GM18502 (cell line): ENCODE data around the gene FBXW9.
"Not testable (repeated sequence)": the region's sequence is repeated elsewhere in the genome, so short reads cannot be mapped to it uniquely, and the experiment has no call there.

ENCODE experiments used
- ATAC-seq: cut with Tn5 transposase; IDR thresholded peaks from one replicate; pipeline ENCODE4 v1.9.1; 2021; ENCODE audit warnings: mild to moderate bottlenecking; ENCODE audit not compliant: unreplicated experiment, poor library complexity

Gene FBXW9

GRCh38 chr19:12720296-12720695 lies 23.9 kb upstream of the FBXW9 start:
- ATAC-seq, result no peak

GRCh38 chr19:12715929-12716328 lies 19.5 kb upstream of the FBXW9 start:
- no peak for ATAC-seq

GRCh38 chr19:12715102-12715501 lies 18.7 kb upstream of the FBXW9 start:
- no peak for ATAC-seq

- not testable (repeated sequence) for ATAC-seq
Measured at GRCh38 chr19:12713304-12713703, 16.9 kb upstream of the FBXW9 start.

- ATAC-seq, result not testable (repeated sequence)
Measured at GRCh38 chr19:12712077-12712476, 15.6 kb upstream of the FBXW9 start.

GRCh38 chr19:12711187-12711586 lies 14.8 kb upstream of the FBXW9 start:
- ATAC-seq, result no peak

GRCh38 chr19:12708641-12709040 lies 12.2 kb upstream of the FBXW9 start:
- ATAC-seq, result no peak

GRCh38 chr19:12706332-12706718 lies 9.9 kb upstream of the FBXW9 start:
- no peak for ATAC-seq

GRCh38 chr19:12705654-12706331 lies 9.4 kb upstream of the FBXW9 start:
- no peak for ATAC-seq

- ATAC-seq, result no peak
Measured at GRCh38 chr19:12705169-12705568, 8.7 kb upstream of the FBXW9 start.

GRCh38 chr19:12703046-12703445 lies 6.6 kb upstream of the FBXW9 start:
- ATAC-seq, result no peak

- ATAC-seq, result no peak
Measured at GRCh38 chr19:12701596-12702282, 5.3 kb upstream of the FBXW9 start.

GRCh38 chr19:12698138-12698537 lies 1.7 kb upstream of the FBXW9 start:
- ATAC-seq, result no peak

- ATAC-seq, result not testable (repeated sequence)
Measured at GRCh38 chr19:12697425-12697824, 994 bp upstream of the FBXW9 start.

GRCh38 chr19:12695997-12696365 lies 450 bp downstream of the FBXW9 start:
- ATAC-seq, result peak; percentile 13

GRCh38 chr19:12695514-12695913 lies 917 bp downstream of the FBXW9 start:
- no peak for ATAC-seq

- ATAC-seq, result no peak
Measured at GRCh38 chr19:12695096-12695495, 1.3 kb downstream of the FBXW9 start.

GRCh38 chr19:12694641-12695040 lies 1.8 kb downstream of the FBXW9 start:
- ATAC-seq, result no peak

- no peak for ATAC-seq
Measured at GRCh38 chr19:12692960-12693359, 3.5 kb downstream of the FBXW9 start.

- no peak for ATAC-seq
Measured at GRCh38 chr19:12689581-12690216, 6.7 kb downstream of the FBXW9 start.

- no peak for ATAC-seq
Measured at GRCh38 chr19:12689012-12689411, 7.4 kb downstream of the FBXW9 start.
